ENCODE measurements around the gene TUBB6.

Gene TUBB6

GRCh38 chr18:12278741-12279682 lies 29.0 kb upstream of the TUBB6 start:
- H2AFZ ChIP-seq (ENCODE audit: low read depth, low read length), result no peak overlapping the region
- no peaks in the 10 kb centered on the region for H3K27me3 ChIP-seq (ENCODE audit: low read depth, low read length)
- H3K27ac ChIP-seq (ENCODE audit: low read length), result no peak overlapping the region
- H3K4me3 ChIP-seq (ENCODE audit: low read length), result no peak overlapping the region
- no peaks in the 10 kb centered on the region for H3K36me3 ChIP-seq (replicated peaks; ENCODE audit: low read depth, low read length)
- no peaks in the 10 kb centered on the region for H3K79me2 ChIP-seq (ENCODE audit: low read length)
- no peak overlapping the region for H3K4me2 ChIP-seq (ENCODE audit: low read length)
- no peak overlapping the region for H3K9ac ChIP-seq (ENCODE audit: low read length)
- no peak for TF ChIP-seq CTCF (IDR thresholded peaks at IDR 0.05; ENCODE audit: low read depth, low read length)
- no peak for TF ChIP-seq EZH2phosphoT487 (IDR thresholded peaks at IDR 0.05; ENCODE audit: low read depth)
- H3K9me3 ChIP-seq (ENCODE audit: insufficient read depth, low read length), result no peaks in the 10 kb centered on the region
- H4K20me1 ChIP-seq (ENCODE audit: insufficient read depth, low read length), result no peaks in the 10 kb centered on the region
- H3K4me1 ChIP-seq (ENCODE audit: low read length), result peaks cover 8% of the 10 kb centered on the region; the same call in 1 of the 2 replicates

DNA sequence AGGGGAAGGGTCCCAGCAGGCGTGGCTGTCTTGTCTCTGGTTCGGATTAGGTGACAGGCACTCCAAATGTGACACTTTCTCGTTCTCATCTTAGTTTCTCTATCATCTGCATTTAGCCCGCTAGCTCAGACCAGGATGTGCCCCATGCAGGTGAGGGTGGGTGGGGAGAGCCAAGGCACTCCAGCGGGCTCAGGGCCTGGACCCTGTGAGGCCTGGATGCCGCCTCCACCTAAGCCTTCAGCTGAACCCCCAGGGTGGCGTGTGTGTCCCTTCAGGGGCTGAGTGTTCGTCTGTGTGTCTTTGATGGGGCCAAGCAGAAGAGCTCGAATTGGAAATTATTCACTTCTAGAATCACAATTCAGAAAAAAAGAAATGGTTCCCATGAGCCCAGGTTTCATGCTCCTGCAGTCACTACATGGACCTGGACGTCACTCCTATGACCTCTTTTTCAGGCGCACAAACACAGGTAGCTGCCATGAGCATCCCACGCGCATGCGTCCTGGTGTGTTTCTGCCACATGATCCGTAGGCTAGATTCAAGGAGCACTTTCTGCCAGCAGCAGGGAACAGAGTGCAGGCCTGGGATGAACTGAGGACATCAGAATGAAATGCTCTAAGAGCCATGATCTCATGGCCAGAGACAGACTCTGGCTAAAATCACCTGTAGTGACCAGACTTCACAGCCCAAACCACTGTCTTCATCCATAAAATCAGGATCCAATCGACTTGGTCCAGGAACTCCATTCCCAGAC lies 28.1 kb upstream of the TUBB6 start:
- H3K4me2 ChIP-seq (ENCODE audit: low read length), result no peak overlapping the region
- H3K27ac ChIP-seq (ENCODE audit: low read length), result no peak overlapping the region
- TF ChIP-seq EZH2phosphoT487 (IDR thresholded peaks at IDR 0.05; ENCODE audit: low read depth) (no peak), CTCF (IDR thresholded peaks at IDR 0.05; ENCODE audit: low read depth, low read length) (no peak)

GRCh38 chr18:12281861-12282260 lies 26.2 kb upstream of the TUBB6 start:
- TF ChIP-seq CTCF (IDR thresholded peaks at IDR 0.05; ENCODE audit: low read depth, low read length), result no peak
- no peak for TF ChIP-seq EZH2phosphoT487 (IDR thresholded peaks at IDR 0.05; ENCODE audit: low read depth)
- H3K27ac ChIP-seq (ENCODE audit: low read length), result no peak overlapping the region

More for the DNA sequence above, 28.1 kb upstream of the TUBB6 start:
- no peak overlapping the region for H3K9ac ChIP-seq (ENCODE audit: low read length)
- no peaks in the 10 kb centered on the region for H4K20me1 ChIP-seq (ENCODE audit: insufficient read depth, low read length)
- no peaks in the 10 kb centered on the region for H3K9me3 ChIP-seq (ENCODE audit: insufficient read depth, low read length)
- H3K27me3 ChIP-seq (ENCODE audit: low read depth, low read length), result 0 out of 2 replicates have a peak, but pooled peaks cover 3% of the 10 kb centered on the region
- H2AFZ ChIP-seq (ENCODE audit: low read depth, low read length), result no peak overlapping the region
- H3K36me3 ChIP-seq (replicated peaks; ENCODE audit: low read depth, low read length), result no peaks in the 10 kb centered on the region
- peaks cover 8% of the 10 kb centered on the region; the same call in 1 of the 2 replicates for H3K4me1 ChIP-seq (ENCODE audit: low read length)
- H3K79me2 ChIP-seq (ENCODE audit: low read length), result no peaks in the 10 kb centered on the region
- H3K4me3 ChIP-seq (ENCODE audit: low read length), result no peak overlapping the region

More at GRCh38 chr18:12281861-12282260, 26.2 kb upstream of the TUBB6 start:
- 0 out of 2 replicates have a peak, but pooled peaks cover 3% of the 10 kb centered on the region for H3K27me3 ChIP-seq (ENCODE audit: low read depth, low read length)
- no peak overlapping the region for H3K9ac ChIP-seq (ENCODE audit: low read length)
- no peak overlapping the region for H3K4me3 ChIP-seq (ENCODE audit: low read length)
- peaks cover 8% of the 10 kb centered on the region; the same call in 1 of the 2 replicates for H3K4me1 ChIP-seq (ENCODE audit: low read length)
- H3K4me2 ChIP-seq (ENCODE audit: low read length), result no peak overlapping the region
- H2AFZ ChIP-seq (ENCODE audit: low read depth, low read length), result no peak overlapping the region
- H3K9me3 ChIP-seq (ENCODE audit: insufficient read depth, low read length), result no peaks in the 10 kb centered on the region
- H4K20me1 ChIP-seq (ENCODE audit: insufficient read depth, low read length), result no peaks in the 10 kb centered on the region
- no peaks in the 10 kb centered on the region for H3K36me3 ChIP-seq (replicated peaks; ENCODE audit: low read depth, low read length)
- no peaks in the 10 kb centered on the region for H3K79me2 ChIP-seq (ENCODE audit: low read length)

Measured in OCI-LY3 (cell line).